ENCODE results near the gene NBEAL2.

The NBEAL2 gene

GRCh38 chr3:46978985-46979944 is at the start of gene NBEAL2 (continued):
- TF ChIP-seq, protein P1, sequence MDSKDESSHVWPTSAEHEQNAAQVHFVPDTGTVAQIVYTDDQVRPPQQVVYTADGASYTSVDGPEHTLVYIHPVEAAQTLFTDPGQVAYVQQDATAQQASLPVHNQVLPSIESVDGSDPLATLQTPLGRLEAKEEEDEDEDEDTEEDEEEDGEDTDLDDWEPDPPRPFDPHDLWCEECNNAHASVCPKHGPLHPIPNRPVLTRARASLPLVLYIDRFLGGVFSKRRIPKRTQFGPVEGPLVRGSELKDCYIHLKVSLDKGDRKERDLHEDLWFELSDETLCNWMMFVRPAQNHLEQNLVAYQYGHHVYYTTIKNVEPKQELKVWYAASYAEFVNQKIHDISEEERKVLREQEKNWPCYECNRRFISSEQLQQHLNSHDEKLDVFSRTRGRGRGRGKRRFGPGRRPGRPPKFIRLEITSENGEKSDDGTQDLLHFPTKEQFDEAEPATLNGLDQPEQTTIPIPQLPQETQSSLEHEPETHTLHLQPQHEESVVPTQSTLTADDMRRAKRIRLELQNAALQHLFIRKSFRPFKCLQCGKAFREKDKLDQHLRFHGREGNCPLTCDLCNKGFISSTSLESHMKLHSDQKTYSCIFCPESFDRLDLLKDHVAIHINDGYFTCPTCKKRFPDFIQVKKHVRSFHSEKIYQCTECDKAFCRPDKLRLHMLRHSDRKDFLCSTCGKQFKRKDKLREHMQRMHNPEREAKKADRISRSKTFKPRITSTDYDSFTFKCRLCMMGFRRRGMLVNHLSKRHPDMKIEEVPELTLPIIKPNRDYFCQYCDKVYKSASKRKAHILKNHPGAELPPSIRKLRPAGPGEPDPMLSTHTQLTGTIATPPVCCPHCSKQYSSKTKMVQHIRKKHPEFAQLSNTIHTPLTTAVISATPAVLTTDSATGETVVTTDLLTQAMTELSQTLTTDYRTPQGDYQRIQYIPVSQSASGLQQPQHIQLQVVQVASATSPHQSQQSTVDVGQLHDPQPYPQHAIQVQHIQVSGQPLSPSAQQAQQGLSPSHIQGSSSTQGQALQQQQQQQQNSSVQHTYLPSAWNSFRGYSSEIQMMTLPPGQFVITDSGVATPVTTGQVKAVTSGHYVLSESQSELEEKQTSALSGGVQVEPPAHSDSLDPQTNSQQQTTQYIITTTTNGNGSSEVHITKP (tag by site-specific recombination; IDR thresholded peaks at IDR 0.05) = peak; percentile 60
- no peak for TF ChIP-seq ZNF548 (tag by site-specific recombination; IDR thresholded peaks at IDR 0.05)
- no peak for TF ChIP-seq PRDM4 (tag by site-specific recombination; IDR thresholded peaks at IDR 0.05)
- peak; percentile 40; the same call in 1 of the 2 replicates for TF ChIP-seq YY2 (tag by site-specific recombination; IDR thresholded peaks at IDR 0.05)
- no peak for TF ChIP-seq ZNF132 (tag by site-specific recombination; IDR thresholded peaks at IDR 0.05; ENCODE audit: borderline replicate concordance)
- no peak for TF ChIP-seq ZNF473 (tag by site-specific recombination; IDR thresholded peaks at IDR 0.05)
- TF ChIP-seq, protein P2, sequence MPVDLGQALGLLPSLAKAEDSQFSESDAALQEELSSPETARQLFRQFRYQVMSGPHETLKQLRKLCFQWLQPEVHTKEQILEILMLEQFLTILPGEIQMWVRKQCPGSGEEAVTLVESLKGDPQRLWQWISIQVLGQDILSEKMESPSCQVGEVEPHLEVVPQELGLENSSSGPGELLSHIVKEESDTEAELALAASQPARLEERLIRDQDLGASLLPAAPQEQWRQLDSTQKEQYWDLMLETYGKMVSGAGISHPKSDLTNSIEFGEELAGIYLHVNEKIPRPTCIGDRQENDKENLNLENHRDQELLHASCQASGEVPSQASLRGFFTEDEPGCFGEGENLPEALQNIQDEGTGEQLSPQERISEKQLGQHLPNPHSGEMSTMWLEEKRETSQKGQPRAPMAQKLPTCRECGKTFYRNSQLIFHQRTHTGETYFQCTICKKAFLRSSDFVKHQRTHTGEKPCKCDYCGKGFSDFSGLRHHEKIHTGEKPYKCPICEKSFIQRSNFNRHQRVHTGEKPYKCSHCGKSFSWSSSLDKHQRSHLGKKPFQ (tag by site-specific recombination; IDR thresholded peaks at IDR 0.05) = no peak
- TF ChIP-seq ZNF37A (tag by site-specific recombination; IDR thresholded peaks at IDR 0.05) = no peak
- peak; percentile 87 for TF ChIP-seq KLF8 (tag by site-specific recombination; IDR thresholded peaks at IDR 0.05)
- TF ChIP-seq ZXDB (tag by site-specific recombination; IDR thresholded peaks at IDR 0.05) = no peak; the same call in 1 of the 2 replicates
- no peak for TF ChIP-seq ZNF639 (tag by site-specific recombination; IDR thresholded peaks at IDR 0.05)
- no peak for TF ChIP-seq ZNF19 (tag by site-specific recombination; IDR thresholded peaks at IDR 0.05; ENCODE audit: low read depth)
- no peak for TF ChIP-seq ZNF112 (tag by site-specific recombination; IDR thresholded peaks at IDR 0.05)
- no peak for TF ChIP-seq ZBTB7A (tag by site-specific recombination; IDR thresholded peaks at IDR 0.05; ENCODE audit: low read depth)
- TF ChIP-seq ZNF274 (IDR thresholded peaks at IDR 0.05; ENCODE audit: low read length) = no peak
- TF ChIP-seq ZNF274 (tag by site-specific recombination; IDR thresholded peaks at IDR 0.05; ENCODE audit: borderline replicate concordance) = no peak
- no peak for TF ChIP-seq ZNF23 (tag by site-specific recombination; IDR thresholded peaks at IDR 0.05; ENCODE audit: borderline replicate concordance)
- no peak for TF ChIP-seq ZNF837 (tag by site-specific recombination; IDR thresholded peaks at IDR 0.05)
- TF ChIP-seq ZNF133 (tag by site-specific recombination; IDR thresholded peaks at IDR 0.05) = no peak
- no peak for TF ChIP-seq HOXD13 (CRISPR knock-in tag; IDR thresholded peaks at IDR 0.05; ENCODE audit: borderline replicate concordance)
- TF ChIP-seq ZFHX2 (tag by site-specific recombination; conservative IDR thresholded peaks at IDR 0.05) = peak; percentile 38
- TF ChIP-seq MYNN (tag by site-specific recombination; IDR thresholded peaks at IDR 0.05; ENCODE audit: borderline replicate concordance) = no peak
- no peak for TF ChIP-seq ZNF416 (tag by site-specific recombination; IDR thresholded peaks at IDR 0.05)
- peak; percentile 40; the same call in 1 of the 2 replicates for TF ChIP-seq ZIC2 (tag by site-specific recombination; IDR thresholded peaks at IDR 0.05)
- TF ChIP-seq, protein P3, sequence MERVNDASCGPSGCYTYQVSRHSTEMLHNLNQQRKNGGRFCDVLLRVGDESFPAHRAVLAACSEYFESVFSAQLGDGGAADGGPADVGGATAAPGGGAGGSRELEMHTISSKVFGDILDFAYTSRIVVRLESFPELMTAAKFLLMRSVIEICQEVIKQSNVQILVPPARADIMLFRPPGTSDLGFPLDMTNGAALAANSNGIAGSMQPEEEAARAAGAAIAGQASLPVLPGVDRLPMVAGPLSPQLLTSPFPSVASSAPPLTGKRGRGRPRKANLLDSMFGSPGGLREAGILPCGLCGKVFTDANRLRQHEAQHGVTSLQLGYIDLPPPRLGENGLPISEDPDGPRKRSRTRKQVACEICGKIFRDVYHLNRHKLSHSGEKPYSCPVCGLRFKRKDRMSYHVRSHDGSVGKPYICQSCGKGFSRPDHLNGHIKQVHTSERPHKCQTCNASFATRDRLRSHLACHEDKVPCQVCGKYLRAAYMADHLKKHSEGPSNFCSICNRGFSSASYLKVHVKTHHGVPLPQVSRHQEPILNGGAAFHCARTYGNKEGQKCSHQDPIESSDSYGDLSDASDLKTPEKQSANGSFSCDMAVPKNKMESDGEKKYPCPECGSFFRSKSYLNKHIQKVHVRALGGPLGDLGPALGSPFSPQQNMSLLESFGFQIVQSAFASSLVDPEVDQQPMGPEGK (tag by site-specific recombination; IDR thresholded peaks at IDR 0.05) = peak; percentile 78

Data from HEK293 (cell line).